Lung (tissue), 10 donors: Measurements from ENCODE around the gene CYP21A2. TPM values are rescaled to one million over a fixed set of nuclear protein-coding genes. Genes with fewer than 3 reads are reported as not detected.
"Not testable (repeated sequence)": the region's sequence is repeated elsewhere in the genome, so short reads cannot be mapped to it uniquely, and the experiment has no call there.

Experiments used
- ATAC-seq: fragments of 200-7000 bp; cut with Tn5 transposase; one replicate; pipeline ENCODE4 v1.9.1; 2020; ENCODE audit warnings: moderate number of reproducible peaks; ENCODE audit not compliant: insufficient read depth, low FRiP score
- DNase-seq, 3 donors: peaks; one replicate each; pipeline ENCODE4 v3.0.0-alpha.2; 2013 to 2017
- H3K27ac ChIP-seq, 2 donors: one replicate each; pipeline ENCODE4 v1.5.1; 2013; ENCODE audit warnings: mild to moderate bottlenecking in 2 of 2, moderate library complexity in 2 of 2, control low read depth in 1 of 2, inconsistent platforms in 1 of 2, low read depth in 1 of 2, low read length in 1 of 2
- H3K27me3 ChIP-seq, 3 donors: one replicate each; pipeline ENCODE4 v1.5.1; 2013; ENCODE audit warnings: low read length in 2 of 3; ENCODE audit not compliant: control insufficient read depth in 3 of 3, insufficient read depth in 3 of 3
- H3K36me3 ChIP-seq, 4 donors: one replicate each; pipeline ENCODE4 v1.5.1; 2013; ENCODE audit warnings: low read length in 4 of 4, mild to moderate bottlenecking in 1 of 4, moderate library complexity in 1 of 4; ENCODE audit not compliant: control insufficient read depth in 4 of 4, insufficient read depth in 4 of 4
- H3K4me1 ChIP-seq, 5 donors: one replicate each; pipeline ENCODE4 v1.5.1; 2013; ENCODE audit warnings: low read length in 5 of 5, mild to moderate bottlenecking in 2 of 5, moderate library complexity in 1 of 5; ENCODE audit not compliant: control insufficient read depth in 5 of 5, insufficient read depth in 5 of 5
- H3K4me3 ChIP-seq: one replicate; pipeline ENCODE4 v1.5.1; 2013; ENCODE audit warnings: mild to moderate bottlenecking, control low read depth, moderate library complexity
- H3K9ac ChIP-seq, 2 donors: one replicate each; pipeline ENCODE4 v1.5.1; 2013; ENCODE audit warnings: low read length in 2 of 2, control low read depth in 1 of 2; ENCODE audit not compliant: insufficient read depth in 1 of 2
- H3K9me3 ChIP-seq, 4 donors: one replicate each; pipeline ENCODE4 v1.5.1; 2013; ENCODE audit warnings: low read length in 3 of 4, mild to moderate bottlenecking in 1 of 4, moderate library complexity in 1 of 4; ENCODE audit not compliant: control insufficient read depth in 4 of 4, insufficient read depth in 3 of 4
- WGBS, 2 donors: extraction: QIAGEN DNeasy Blood & Tissue Kit; methylation state at CpG; one replicate each; pipeline ENCODE4 v1.1.7; 2013; 5-methylcytosine and 5-hydroxymethylcytosine counted together
- polyA plus RNA-seq, 2 donors: library from polyadenylated mRNA; stranded (reverse); fragments of 200-250 nt; gene quantifications; one replicate each; pipeline ENCODE4 v1.2.1, GENCODE V29; 2013
- total RNA-seq, 2 donors: library from RNA; depleted of rRNA in 1 of 2; stranded (reverse); fragments of >200 nt in 1 of 2; gene quantifications; one replicate each; pipeline ENCODE4 v1.2.1, GENCODE V29; 2014 to 2021
- donor health status: Bipolar disorder and iron deficiency.
- donor health status: healthy.
- donor health status: DM: yes; HTN: yes; CAD: no.

The CYP21A2 gene
- total and polyA plus RNA-seq, 4 donors, result 0.43 to 1.9 (median 0.98) TPM

DNA sequence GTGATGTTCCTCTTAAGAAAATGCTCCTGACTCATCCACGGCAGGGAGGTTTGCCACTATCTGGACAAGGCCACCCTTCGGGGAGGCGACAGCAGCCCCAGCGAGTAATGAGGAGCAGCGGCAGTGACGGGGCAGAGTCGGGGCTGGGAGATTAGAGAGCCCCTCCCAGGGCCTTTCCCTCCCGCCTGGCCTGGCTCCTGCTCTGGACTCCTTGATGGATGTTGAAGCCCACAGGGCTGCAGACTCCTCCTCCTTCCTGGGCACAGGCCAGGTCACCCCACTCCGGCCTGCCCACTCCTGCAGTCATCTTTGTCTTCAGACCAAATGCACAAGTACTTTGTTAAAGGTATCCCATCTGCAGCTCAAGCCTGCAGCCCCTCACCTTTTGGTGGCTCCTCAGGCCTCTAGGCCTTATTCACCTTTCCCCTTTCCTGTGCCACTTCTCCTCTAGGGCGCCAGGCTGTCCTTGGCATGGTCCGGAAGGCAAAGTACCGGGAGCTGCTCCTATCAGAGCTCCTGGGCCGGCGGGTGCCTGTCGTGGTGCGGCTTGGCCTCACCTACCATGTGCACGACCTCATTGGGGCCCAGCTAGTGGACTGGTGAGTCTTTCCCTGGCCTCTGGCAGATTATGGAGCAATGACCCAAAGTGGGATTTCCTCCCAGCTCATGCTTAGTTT is 25.1 kb upstream of the CYP21A2 start:
- not testable (repeated sequence) for H3K27me3 ChIP-seq, H3K9me3 ChIP-seq, H3K36me3 ChIP-seq, H3K9ac ChIP-seq, ATAC-seq, H3K4me1 ChIP-seq, H3K27ac ChIP-seq, H3K4me3 ChIP-seq
- peak in 2 of 3 donors; percentile 16 to 22 for DNase-seq
- 86 to 96% methylated on average over 8 to 17 of the region's 17 CpGs for WGBS, 2 donors

DNA sequence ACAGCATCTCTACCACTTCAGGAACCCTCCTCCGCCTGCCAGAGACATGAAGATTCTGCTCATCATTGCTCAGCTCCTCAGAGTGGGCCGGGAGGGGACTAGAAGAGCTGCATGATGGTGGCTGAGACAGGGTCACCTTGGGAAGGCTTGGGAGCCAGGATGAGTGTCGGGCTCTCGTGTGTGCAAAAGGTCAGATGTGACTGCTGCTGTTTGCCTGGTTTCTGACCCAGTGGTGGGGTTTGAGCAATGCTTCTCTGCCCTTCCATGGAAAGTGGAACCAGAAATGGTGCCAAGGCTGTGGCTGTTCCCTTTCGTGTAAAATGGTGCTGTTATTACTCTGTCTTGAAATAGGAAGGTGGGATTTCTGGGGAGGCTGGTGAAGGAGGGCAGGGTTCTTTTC is 24.5 kb upstream of the CYP21A2 start:
- H3K4me3 ChIP-seq, H3K9me3 ChIP-seq, H3K27ac ChIP-seq, H3K36me3 ChIP-seq, H3K27me3 ChIP-seq, H3K9ac ChIP-seq, H3K4me1 ChIP-seq, ATAC-seq, DNase-seq: not testable (repeated sequence)
- no CpG with 5 or more reads among the region's 5 CpGs for WGBS, 2 donors

DNA sequence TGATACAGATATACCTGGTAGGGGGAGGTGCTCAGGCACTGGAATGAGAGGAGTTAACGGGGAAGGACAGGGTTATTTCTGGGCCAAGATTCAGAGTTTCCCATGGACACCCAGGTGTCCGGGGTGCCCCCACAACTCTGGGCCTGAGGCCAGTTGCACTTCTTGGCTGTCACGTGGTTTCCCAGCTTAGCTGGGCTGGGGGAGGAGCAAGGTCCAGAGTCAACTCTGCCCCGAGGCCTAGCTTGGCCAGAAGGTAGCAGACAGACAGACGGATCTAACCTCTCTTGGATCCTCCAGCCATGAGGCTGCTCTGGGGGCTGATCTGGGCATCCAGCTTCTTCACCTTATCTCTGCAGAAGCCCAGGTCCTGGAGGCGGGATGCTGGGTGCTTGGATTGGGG is 23.7 kb upstream of the CYP21A2 start, which contains the start of gene C4B:
C4B (plus strand) TSS at position 249 of the 400 bp plus-strand sequence; CDS start at position 300, 51 bp downstream.
- H3K4me3 ChIP-seq, DNase-seq, ATAC-seq, H3K4me1 ChIP-seq, H3K9ac ChIP-seq, H3K27ac ChIP-seq, H3K27me3 ChIP-seq, H3K9me3 ChIP-seq, H3K36me3 ChIP-seq: not testable (repeated sequence)
- no CpG with 5 or more reads among the region's 6 CpGs for WGBS, 2 donors

DNA sequence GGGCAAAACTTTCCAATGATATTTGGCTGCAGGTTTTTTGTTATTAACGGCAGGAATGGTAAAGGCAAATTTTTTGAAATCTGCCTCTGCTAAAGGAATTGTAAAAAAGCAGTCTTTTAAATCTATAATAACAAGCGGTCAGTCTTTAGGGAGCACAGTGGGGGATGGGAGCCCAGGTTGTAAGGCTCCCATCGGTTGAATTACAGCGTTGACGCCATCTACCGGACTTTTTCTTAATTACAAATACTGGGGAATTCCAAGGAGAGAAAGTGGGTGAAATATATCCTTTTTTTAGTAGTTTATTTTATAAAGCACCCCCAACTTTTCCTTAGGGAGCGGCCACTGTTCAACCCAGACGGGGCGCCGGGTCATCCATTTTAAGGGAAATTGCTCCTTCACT is 16.1 kb upstream of the CYP21A2 start:
- not testable (repeated sequence) for H3K9me3 ChIP-seq, H3K36me3 ChIP-seq, H3K4me1 ChIP-seq, H3K27ac ChIP-seq, H3K4me3 ChIP-seq, H3K9ac ChIP-seq, ATAC-seq, H3K27me3 ChIP-seq, DNase-seq
- no CpG with 5 or more reads among the region's 10 CpGs for WGBS, 2 donors

DNA sequence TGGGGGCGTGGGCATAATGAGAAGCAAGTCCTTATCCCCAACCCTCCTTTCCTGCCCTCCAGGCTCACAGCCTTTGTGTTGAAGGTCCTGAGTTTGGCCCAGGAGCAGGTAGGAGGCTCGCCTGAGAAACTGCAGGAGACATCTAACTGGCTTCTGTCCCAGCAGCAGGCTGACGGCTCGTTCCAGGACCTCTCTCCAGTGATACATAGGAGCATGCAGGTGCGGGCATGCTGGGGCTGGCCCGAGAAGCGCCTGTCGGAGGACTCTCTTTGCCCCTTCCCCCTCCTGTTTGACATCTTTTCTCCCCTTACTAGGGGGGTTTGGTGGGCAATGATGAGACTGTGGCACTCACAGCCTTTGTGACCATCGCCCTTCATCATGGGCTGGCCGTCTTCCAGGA is 9.6 kb upstream of the CYP21A2 start:
- WGBS, 2 donors, result 87 to 89% methylated on average over 6 to 7 of the region's 10 CpGs
- not testable (repeated sequence) for H3K4me1 ChIP-seq

DNA sequence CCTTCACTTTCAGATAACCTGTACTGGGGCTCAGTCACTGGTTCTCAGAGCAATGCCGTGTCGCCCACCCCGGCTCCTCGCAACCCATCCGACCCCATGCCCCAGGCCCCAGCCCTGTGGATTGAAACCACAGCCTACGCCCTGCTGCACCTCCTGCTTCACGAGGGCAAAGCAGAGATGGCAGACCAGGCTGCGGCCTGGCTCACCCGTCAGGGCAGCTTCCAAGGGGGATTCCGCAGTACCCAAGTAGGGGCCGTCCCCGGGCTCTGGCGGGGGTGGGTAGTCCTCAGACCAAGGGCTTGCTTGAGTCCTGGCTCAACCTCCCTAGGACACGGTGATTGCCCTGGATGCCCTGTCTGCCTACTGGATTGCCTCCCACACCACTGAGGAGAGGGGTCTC is 8.7 kb upstream of the CYP21A2 start:
- WGBS, 2 donors, result 90 to 92% methylated on average over 7 to 8 of the region's 14 CpGs
- DNase-seq, H3K4me1 ChIP-seq, ATAC-seq, H3K27ac ChIP-seq, H3K9me3 ChIP-seq, H3K36me3 ChIP-seq, H3K27me3 ChIP-seq, H3K9ac ChIP-seq, H3K4me3 ChIP-seq: not testable (repeated sequence)

More for the DNA sequence above, 9.6 kb upstream of the CYP21A2 start:
- H3K9ac ChIP-seq, H3K9me3 ChIP-seq, DNase-seq, H3K4me3 ChIP-seq, H3K27me3 ChIP-seq, H3K36me3 ChIP-seq, ATAC-seq, H3K27ac ChIP-seq: not testable (repeated sequence)

DNA sequence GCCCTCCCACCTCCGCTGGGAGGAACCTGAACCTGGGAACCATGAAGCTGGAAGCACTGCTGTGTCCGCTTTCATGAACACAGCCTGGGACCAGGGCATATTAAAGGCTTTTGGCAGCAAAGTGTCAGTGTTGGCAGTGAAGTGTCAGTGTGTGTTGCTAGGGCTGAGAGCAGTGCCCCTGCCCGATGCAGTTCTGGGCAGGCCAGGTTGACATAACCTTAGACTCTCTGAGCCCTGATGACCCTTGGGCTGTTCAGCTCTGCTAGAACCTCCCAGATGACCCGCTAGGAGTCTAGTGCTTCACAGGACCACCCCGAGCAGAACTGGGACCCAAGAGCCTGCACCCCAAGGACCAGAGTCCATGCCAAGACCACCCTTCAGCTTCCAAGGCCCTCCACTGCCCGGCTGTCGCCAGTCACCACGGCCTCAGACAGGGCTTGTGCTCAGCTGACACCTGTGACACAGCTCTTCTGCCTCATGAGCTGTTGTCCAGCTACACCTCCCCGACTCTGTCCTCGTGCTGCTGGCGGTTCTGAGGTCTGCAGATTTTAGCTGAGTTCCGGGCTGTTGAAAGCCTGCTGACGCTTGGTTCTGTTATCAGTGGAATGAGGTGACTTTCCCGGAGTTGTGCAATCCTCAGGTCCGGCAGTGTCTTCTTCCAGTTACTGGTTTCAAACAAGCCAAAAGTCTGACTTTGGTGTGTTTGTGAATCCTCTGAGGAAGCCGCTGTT is 2.8 kb upstream of the CYP21A2 start:
- H3K27ac ChIP-seq, H3K4me1 ChIP-seq, H3K27me3 ChIP-seq, H3K36me3 ChIP-seq, H3K9me3 ChIP-seq, H3K9ac ChIP-seq, DNase-seq, H3K4me3 ChIP-seq, ATAC-seq: not testable (repeated sequence)
- no CpG with 5 or more reads among the region's 16 CpGs for WGBS, 2 donors

DNA sequence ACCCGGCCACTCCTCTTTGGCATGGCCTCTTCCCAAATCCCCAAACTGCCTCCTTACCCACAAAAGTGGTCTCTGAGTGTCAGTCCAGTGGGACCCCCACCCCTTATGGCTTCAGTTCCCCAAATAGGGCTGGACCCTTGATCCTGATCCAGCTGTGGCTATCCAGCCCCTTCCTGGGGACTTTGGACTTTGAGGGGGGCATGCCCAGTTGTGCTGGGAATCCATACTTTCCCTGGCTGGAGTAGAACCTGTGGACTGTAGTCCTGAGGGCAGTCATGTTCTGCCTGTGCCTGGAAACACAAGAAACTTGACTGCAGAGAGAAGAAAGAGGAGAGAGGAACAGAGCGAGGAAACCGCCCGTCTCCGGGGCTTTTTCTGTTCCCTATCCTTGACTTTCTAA is 1.1 kb upstream of the CYP21A2 start:
- H3K4me1 ChIP-seq, H3K4me3 ChIP-seq, DNase-seq, ATAC-seq, H3K27me3 ChIP-seq, H3K36me3 ChIP-seq, H3K9ac ChIP-seq, H3K27ac ChIP-seq, H3K9me3 ChIP-seq: not testable (repeated sequence)
- whole genome bisulfite sequencing, 2 donors, result 71 to 75% methylated on average over 3 to 4 of the region's 5 CpGs
